SHP77 treated with DMSO at 0.1 percent for 48 hours (cell line): ENCODE results near the gene PELO.

Experiments
- DNase-seq: peaks from one replicate; lab custom pipeline; 2025; lab: John Stamatoyannopoulos, UW

The PELO gene

GRCh38 chr5:52771343-52772039, 16.2 kb upstream of the PELO start:
- DNase-seq, result no peak

GRCh38 chr5:52772668-52773067, 15.0 kb upstream of the PELO start:
- DNase-seq, result no peak

- no peak for DNase-seq
Measured at GRCh38 chr5:52773342-52773741, 14.4 kb upstream of the PELO start.

- no peak for DNase-seq
Measured at GRCh38 chr5:52774005-52774410, 13.7 kb upstream of the PELO start.

- no peak for DNase-seq
Measured at GRCh38 chr5:52776116-52776515, 11.6 kb upstream of the PELO start.

- no peak for DNase-seq
Measured at GRCh38 chr5:52777186-52777585, 10.5 kb upstream of the PELO start.

GRCh38 chr5:52778781-52779180, 8.9 kb upstream of the PELO start:
- no peak for DNase-seq

GRCh38 chr5:52779213-52779612, 8.5 kb upstream of the PELO start:
- no peak for DNase-seq

- DNase-seq, result no peak
Measured at GRCh38 chr5:52783226-52783959, 4.3 kb upstream of the PELO start.

GRCh38 chr5:52784737-52785136, 3.0 kb upstream of the PELO start:
- DNase-seq, result peak; percentile 25

GRCh38 chr5:52786391-52786790, 1.3 kb upstream of the PELO start:
- no peak for DNase-seq

GRCh38 chr5:52786949-52787599, 642 bp upstream of the PELO start:
- no peak for DNase-seq

- DNase-seq, result no peak
Measured at GRCh38 chr5:52788505-52788821, 747 bp downstream of the PELO start.

- DNase-seq, result no peak
Measured at GRCh38 chr5:52789378-52789777, 1.7 kb downstream of the PELO start.

GRCh38 chr5:52789851-52790250, 2.1 kb downstream of the PELO start:
- no peak for DNase-seq

- DNase-seq, result no peak
Measured at GRCh38 chr5:52791366-52791765, 3.6 kb downstream of the PELO start.

GRCh38 chr5:52794519-52794918, 6.8 kb downstream of the PELO start:
- DNase-seq, result no peak

- DNase-seq, result no peak
Measured at GRCh38 chr5:52796031-52796430, 8.3 kb downstream of the PELO start.

GRCh38 chr5:52796516-52797103, 8.9 kb downstream of the PELO start:
- no peak for DNase-seq

- DNase-seq, result no peak
Measured at GRCh38 chr5:52798938-52799337, 11.2 kb downstream of the PELO start.

- no peak for DNase-seq
Measured at GRCh38 chr5:52799358-52799982, 11.8 kb downstream of the PELO start.

GRCh38 chr5:52799983-52800393, 12.3 kb downstream of the PELO start:
- peak; percentile 81 for DNase-seq
